Stomach (tissue), 4 donors: ENCODE results near the gene ARHGEF18.

Experiments used
- CTCF ChIP-seq, 7 experiments: fragments of 450-650 bp in 4 of 7; fragments of 200-600 bp in 3 of 7; sonication (generic) in 3 of 7; IDR thresholded peaks; one replicate each; pipeline ENCODE4 v1.5.1; 2016 to 2019; ENCODE audit warnings: antibody characterized with exemption in 7 of 7, control low read depth in 2 of 7, mild to moderate bottlenecking in 1 of 7
- EP300 ChIP-seq: sonication (generic); formaldehyde crosslinking; IDR thresholded peaks from one replicate; pipeline ENCODE4 v1.6.1; 2017; ENCODE audit warnings: antibody characterized with exemption
- POLR2A ChIP-seq, 4 donors: fragments of 450-650 bp; IDR thresholded peaks; one replicate each; pipeline ENCODE4 v1.6.1; 2016; ENCODE audit warnings: antibody characterized with exemption in 4 of 4, control low read depth in 2 of 4, mild to moderate bottlenecking in 1 of 4, moderate library complexity in 1 of 4

- no peak for TF ChIP-seq POLR2A (IDR thresholded peaks at IDR 0.05)
- TF ChIP-seq CTCF (IDR thresholded peaks at IDR 0.05): no peak
- TF ChIP-seq EP300: no peak
These were observed 2.2 kb upstream of the ARHGEF18 start for GRCh38 chr19:7346488-7346971.
